Subcutaneous adipose tissue (tissue), 4 donors: ENCODE measurements around the gene RASL11A. TPM values are rescaled to one million over a fixed set of nuclear protein-coding genes. Genes with fewer than 3 reads are reported as not detected.

ENCODE experiments used
- total RNA-seq, 4 donors: library from RNA; depleted of rRNA; stranded (reverse); fragments of >200 nt; gene quantifications; one replicate each; pipeline ENCODE4 v1.1.0, GENCODE V29; 2016
- TF ChIP-seq, protein P1 (sequence below): fragments of 450-650 bp; IDR thresholded peaks from one replicate; pipeline ENCODE4 v1.5.1; 2016; ENCODE audit warnings: low read depth, mild to moderate bottlenecking, control low read depth, antibody characterized with exemption, moderate library complexity

Gene RASL11A
- total RNA-seq, 4 donors from 2014 or later = 20.7 to 80.2 (median 52.5) TPM

DNA sequence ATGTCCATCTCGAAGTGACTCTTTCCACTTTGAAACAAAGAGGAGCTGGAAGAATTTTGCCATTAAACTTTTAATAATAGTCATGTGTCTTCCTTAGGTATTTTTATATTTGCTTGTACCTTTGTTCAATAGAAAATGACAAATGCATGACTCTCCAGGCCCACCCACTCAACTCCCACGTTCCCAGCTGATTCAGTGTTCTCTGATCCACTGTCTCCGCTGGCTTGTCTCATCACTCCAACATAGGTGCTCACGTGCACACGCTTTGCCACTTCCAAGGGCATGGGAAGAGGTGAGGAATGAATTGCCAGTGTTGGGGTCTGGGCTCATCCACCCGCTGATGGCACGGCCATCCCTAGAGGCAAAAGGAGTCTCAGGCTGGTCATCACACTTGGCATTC is 24.5 kb downstream of the RASL11A start:
- TF ChIP-seq, protein P1, sequence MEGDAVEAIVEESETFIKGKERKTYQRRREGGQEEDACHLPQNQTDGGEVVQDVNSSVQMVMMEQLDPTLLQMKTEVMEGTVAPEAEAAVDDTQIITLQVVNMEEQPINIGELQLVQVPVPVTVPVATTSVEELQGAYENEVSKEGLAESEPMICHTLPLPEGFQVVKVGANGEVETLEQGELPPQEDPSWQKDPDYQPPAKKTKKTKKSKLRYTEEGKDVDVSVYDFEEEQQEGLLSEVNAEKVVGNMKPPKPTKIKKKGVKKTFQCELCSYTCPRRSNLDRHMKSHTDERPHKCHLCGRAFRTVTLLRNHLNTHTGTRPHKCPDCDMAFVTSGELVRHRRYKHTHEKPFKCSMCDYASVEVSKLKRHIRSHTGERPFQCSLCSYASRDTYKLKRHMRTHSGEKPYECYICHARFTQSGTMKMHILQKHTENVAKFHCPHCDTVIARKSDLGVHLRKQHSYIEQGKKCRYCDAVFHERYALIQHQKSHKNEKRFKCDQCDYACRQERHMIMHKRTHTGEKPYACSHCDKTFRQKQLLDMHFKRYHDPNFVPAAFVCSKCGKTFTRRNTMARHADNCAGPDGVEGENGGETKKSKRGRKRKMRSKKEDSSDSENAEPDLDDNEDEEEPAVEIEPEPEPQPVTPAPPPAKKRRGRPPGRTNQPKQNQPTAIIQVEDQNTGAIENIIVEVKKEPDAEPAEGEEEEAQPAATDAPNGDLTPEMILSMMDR = no peak

DNA sequence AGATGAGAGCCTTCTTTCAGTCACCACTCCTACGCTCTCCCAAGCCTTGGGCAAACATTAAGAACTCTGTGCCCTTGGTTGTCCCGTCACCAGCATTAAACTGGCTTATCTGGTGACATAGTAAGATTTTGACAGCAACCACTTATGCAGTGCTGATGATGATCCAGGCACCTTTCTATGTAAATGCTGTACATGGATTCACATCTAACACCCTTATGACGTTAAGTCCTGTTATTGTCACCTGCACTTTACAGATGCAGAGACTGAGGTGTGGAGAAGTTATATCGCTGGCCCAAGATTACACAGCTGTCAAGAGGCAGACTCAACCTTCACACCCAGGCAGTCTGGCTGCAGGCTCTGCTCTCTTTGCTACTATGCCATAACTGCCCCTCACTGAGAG is 25.0 kb downstream of the RASL11A start:
- TF ChIP-seq, protein P1 = no peak

DNA sequence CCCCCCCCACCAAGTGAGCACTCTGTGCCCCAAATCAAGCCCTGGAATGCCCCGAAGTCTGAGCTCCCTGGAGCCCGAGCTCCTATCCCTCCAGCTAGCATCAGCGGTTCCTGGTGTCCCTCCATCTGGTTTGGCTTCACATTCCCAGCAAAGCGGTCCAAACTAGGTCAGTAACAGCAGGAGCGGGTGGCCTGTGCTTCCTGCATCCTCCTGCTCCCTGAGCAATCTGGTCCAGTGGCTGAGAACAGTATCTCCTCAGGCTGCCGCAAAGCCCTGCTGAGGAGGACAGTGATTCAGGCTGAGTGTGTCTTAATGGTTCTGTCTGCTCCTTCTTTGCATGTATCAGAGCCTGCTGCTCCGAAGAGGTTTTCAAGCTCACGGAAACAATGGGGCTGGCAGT is 25.9 kb downstream of the RASL11A start:
- TF ChIP-seq, protein P1 = no peak

DNA sequence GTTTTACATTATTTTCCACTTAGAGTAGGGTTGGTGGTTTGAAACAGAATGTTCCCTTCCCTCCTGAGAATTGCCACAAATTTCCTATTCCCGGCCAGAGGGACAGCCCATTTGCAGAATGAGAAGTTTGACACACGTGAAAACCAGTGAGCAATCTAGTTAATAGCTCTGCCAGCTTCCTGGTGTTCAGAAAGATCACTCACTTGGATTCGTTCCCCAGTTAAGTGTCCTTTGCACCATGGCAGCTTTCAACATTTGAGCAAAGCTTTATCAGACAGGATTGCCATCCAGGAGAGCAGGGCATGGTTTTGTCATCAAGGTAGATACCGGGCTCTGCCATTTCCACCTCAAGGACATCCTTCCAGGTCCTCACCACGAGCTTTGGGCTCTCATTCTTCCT is 28.2 kb downstream of the RASL11A start:
- TF ChIP-seq, protein P1 = no peak

DNA sequence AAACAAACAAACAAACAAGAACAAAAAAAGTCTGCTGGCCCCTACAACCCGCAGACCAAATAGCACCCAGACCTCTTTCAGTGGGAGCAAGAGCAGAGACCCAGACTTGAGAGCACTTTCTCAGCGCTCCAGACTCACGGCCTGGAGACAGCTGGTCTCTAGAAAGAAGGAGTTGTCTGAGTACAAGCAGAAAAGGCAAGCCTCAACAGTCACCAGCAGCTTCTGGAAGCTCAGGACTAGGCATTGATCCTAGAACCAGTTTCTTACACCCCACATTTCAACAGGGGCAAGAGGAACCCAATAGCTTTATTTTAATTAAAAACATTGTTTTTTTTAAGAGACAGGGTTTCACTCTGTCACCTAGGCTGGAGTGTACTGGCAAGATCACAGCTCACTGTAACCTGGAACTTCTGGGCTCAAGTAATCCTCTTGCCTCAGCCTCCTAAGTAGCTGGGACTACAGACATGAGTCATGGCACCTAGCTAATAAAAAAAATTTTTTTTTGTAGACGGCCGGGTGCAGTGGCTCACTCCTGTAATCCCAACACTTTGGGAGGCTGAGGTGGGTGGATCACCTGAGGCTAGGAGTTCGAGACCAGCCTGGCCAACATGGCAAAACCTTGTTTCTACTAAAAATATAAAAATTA is 30.4 kb downstream of the RASL11A start:
- TF ChIP-seq, protein P1 = no peak

DNA sequence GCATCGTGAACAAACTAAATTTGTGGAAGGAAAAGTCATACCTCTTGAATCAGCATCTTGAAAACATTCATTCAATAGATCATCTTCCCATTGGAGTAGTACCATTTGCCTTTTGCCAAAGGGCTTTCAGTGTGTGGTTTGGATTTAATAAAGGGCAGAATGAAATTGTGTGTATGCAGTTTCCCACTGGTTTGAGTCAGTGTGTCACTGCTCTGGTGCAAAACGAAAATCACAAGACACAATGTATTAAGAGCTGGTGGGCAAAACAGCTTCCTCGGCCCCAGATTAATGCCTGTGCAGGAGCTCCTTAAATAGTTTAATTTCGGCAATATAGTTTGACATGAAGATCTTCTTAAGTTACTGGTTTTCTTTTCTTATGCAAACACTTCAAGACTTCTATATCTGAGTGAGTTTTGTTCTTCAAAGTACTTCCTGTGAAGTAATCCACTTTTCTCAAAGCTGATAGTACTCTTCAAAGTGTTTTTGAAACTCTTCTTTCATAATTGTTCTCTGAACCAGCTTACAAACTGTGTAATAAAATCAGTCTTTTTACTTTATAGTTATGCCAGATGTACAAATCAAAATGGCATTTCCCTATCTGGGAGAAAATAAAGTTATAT is 32.1 kb downstream of the RASL11A start:
- TF ChIP-seq, protein P1 = no peak

DNA sequence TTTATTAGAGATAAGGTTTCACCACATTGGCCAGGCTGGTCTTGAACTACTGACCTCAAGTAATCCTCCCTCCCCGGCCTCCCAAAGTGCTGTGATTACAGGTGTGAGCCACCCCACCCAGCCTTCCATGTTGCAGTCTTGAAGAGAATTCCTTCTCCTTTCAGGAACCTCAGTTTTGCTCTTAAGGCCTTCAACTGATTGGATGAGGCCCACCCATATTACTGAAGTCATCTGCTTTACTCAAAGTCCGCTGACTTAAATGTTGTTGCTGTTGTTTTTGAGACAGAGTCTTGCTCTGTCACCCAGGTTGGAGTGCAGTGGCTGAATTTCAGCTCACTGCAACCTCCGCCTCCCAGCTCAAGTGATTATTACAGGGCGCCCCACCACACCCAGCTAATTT is 33.5 kb downstream of the RASL11A start:
- TF ChIP-seq, protein P1 = no peak
